ENCODE data around the gene S1PR3. TPM values are rescaled to one million over a fixed set of nuclear protein-coding genes. Genes with fewer than 3 reads are reported as not detected.

S1PR3 gene
- total RNA-seq, 2 experiments from 2014 or later = 0.47 TPM; not detected in 1

DNA sequence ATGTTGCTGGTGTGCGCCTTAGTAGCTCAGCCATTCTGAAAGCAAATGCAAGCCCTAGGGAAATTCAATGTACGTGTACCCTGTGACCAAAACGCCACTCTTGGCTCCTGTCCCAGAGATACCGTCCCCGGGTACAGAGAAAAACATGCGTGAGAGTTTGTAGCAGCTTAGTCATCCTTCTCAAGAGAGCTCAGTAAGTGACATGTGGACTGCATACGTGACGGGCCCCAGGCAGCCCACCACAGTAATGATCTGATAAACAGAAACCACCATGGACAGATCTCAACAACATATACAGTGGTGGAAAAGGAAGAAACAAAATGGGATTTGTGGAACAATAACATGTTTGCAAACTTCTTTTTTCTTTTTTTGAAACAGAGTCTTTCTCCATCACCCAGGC, 45.1 kb downstream of the S1PR3 start:
- no peaks in the 10 kb centered on the region for H3K9me3 ChIP-seq (ENCODE audit: low read length)
- no peaks in the 10 kb centered on the region for H4K20me1 ChIP-seq (ENCODE audit: insufficient read depth, low read length)
- no peak overlapping the region for H3K4me2 ChIP-seq (ENCODE audit: low read length)
- no TSS peak for BruUV-seq (replicated peaks)
- intact Hi-C loops (cut with micrococcal nuclease; ENCODE audit: unreplicated experiment) = no loop called here
- no peak overlapping the region for H2AFZ ChIP-seq (ENCODE audit: low read length)
- H3K27ac ChIP-seq (ENCODE audit: low read depth, low read length, poor library complexity, severe bottlenecking) = no peak overlapping the region
- no peaks in the 10 kb centered on the region for H3K36me3 ChIP-seq (ENCODE audit: insufficient read depth, low read length)
- ChIA-PET CTCF (ENCODE audit: unreplicated experiment) (no interaction called here), POLR2A (interaction anchor here (0.6 kb wide), 1 partner anchor 1240 kb away, joined by 3 read pairs; no protein-coding TSS in a partner anchor)
- DNase-seq (ENCODE audit: low spot score) = no peak
- no peak overlapping the region for H3K4me3 ChIP-seq (ENCODE audit: low read depth, low read length, poor library complexity, severe bottlenecking)
- no peaks in the 10 kb centered on the region for H3K79me2 ChIP-seq (ENCODE audit: insufficient read depth, low read depth, low read length)
- TF ChIP-seq, protein P1, sequence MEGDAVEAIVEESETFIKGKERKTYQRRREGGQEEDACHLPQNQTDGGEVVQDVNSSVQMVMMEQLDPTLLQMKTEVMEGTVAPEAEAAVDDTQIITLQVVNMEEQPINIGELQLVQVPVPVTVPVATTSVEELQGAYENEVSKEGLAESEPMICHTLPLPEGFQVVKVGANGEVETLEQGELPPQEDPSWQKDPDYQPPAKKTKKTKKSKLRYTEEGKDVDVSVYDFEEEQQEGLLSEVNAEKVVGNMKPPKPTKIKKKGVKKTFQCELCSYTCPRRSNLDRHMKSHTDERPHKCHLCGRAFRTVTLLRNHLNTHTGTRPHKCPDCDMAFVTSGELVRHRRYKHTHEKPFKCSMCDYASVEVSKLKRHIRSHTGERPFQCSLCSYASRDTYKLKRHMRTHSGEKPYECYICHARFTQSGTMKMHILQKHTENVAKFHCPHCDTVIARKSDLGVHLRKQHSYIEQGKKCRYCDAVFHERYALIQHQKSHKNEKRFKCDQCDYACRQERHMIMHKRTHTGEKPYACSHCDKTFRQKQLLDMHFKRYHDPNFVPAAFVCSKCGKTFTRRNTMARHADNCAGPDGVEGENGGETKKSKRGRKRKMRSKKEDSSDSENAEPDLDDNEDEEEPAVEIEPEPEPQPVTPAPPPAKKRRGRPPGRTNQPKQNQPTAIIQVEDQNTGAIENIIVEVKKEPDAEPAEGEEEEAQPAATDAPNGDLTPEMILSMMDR (conservative IDR thresholded peaks at IDR 0.05; ENCODE audit: low read length) = no peak
- no peak for TF ChIP-seq EZH2phosphoT487 (IDR thresholded peaks at IDR 0.05; ENCODE audit: borderline replicate concordance, low read depth, low read length)
- no peaks in the 10 kb centered on the region for H3K4me1 ChIP-seq (ENCODE audit: insufficient read depth, low read length, poor library complexity, severe bottlenecking)
- no peaks in the 10 kb centered on the region for H3K9me2 ChIP-seq (ENCODE audit: insufficient read depth, low read length)

GRCh38 chr9:89036891-89037290, 45.6 kb downstream of the S1PR3 start:
- TF ChIP-seq EZH2phosphoT487 (IDR thresholded peaks at IDR 0.05; ENCODE audit: borderline replicate concordance, low read depth, low read length) = no peak
- TF ChIP-seq, protein P1 (conservative IDR thresholded peaks at IDR 0.05; ENCODE audit: low read length) = no peak
- BruUV-seq (replicated peaks) = no TSS peak
- Histone ChIP-seq H3K27ac (ENCODE audit: low read depth, low read length, poor library complexity, severe bottlenecking) (no peak overlapping the region), H3K9me2 (ENCODE audit: insufficient read depth, low read length) (no peaks in the 10 kb centered on the region), H3K9me3 (ENCODE audit: low read length) (no peaks in the 10 kb centered on the region), H4K20me1 (ENCODE audit: insufficient read depth, low read length) (no peaks in the 10 kb centered on the region), H2AFZ (ENCODE audit: low read length) (no peak overlapping the region), H3K4me1 (ENCODE audit: insufficient read depth, low read length, poor library complexity, severe bottlenecking) (no peaks in the 10 kb centered on the region), H3K4me2 (ENCODE audit: low read length) (no peak overlapping the region), H3K79me2 (ENCODE audit: insufficient read depth, low read depth, low read length) (no peaks in the 10 kb centered on the region), H3K4me3 (ENCODE audit: low read depth, low read length, poor library complexity, severe bottlenecking) (no peak overlapping the region), H3K36me3 (ENCODE audit: insufficient read depth, low read length) (no peaks in the 10 kb centered on the region)
- intact Hi-C loops (cut with micrococcal nuclease; ENCODE audit: unreplicated experiment) = no loop called here
- DNase-seq (ENCODE audit: low spot score) = no peak
- ChIA-PET CTCF (ENCODE audit: unreplicated experiment) (no interaction called here), POLR2A (no interaction called here)

GRCh38 chr9:89037346-89037745, 46.1 kb downstream of the S1PR3 start:
- no TSS peak for BruUV-seq (replicated peaks)
- Histone ChIP-seq H2AFZ (ENCODE audit: low read length) (no peak overlapping the region), H3K4me3 (ENCODE audit: low read depth, low read length, poor library complexity, severe bottlenecking) (no peak overlapping the region), H4K20me1 (ENCODE audit: insufficient read depth, low read length) (no peaks in the 10 kb centered on the region), H3K79me2 (ENCODE audit: insufficient read depth, low read depth, low read length) (no peaks in the 10 kb centered on the region), H3K36me3 (ENCODE audit: insufficient read depth, low read length) (no peaks in the 10 kb centered on the region), H3K4me1 (ENCODE audit: insufficient read depth, low read length, poor library complexity, severe bottlenecking) (no peaks in the 10 kb centered on the region), H3K9me2 (ENCODE audit: insufficient read depth, low read length) (no peaks in the 10 kb centered on the region), H3K4me2 (ENCODE audit: low read length) (no peak overlapping the region), H3K27ac (ENCODE audit: low read depth, low read length, poor library complexity, severe bottlenecking) (no peak overlapping the region), H3K9me3 (ENCODE audit: low read length) (no peaks in the 10 kb centered on the region)
- ChIA-PET POLR2A (no interaction called here), CTCF (ENCODE audit: unreplicated experiment) (no interaction called here)
- no peak for TF ChIP-seq EZH2phosphoT487 (IDR thresholded peaks at IDR 0.05; ENCODE audit: borderline replicate concordance, low read depth, low read length)
- TF ChIP-seq, protein P1 (conservative IDR thresholded peaks at IDR 0.05; ENCODE audit: low read length) = no peak
- intact Hi-C loops (cut with micrococcal nuclease; ENCODE audit: unreplicated experiment) = no loop called here
- DNase-seq (ENCODE audit: low spot score) = no peak

All from OCI-LY7 (cell line).